GM21381 (cell line): ENCODE data around the gene COA1.
A peak's percentile ranks its signal among the peaks of the same experiment; 100 is the strongest.
"Not testable (repeated sequence)": the region's sequence is repeated elsewhere in the genome, so short reads cannot be mapped to it uniquely, and the experiment has no call there.

Experiments used
- ATAC-seq: cut with Tn5 transposase; IDR thresholded peaks from one replicate; pipeline ENCODE4 v1.9.1; 2021; ENCODE audit warnings: mild to moderate bottlenecking, moderate library complexity; ENCODE audit not compliant: unreplicated experiment

COA1 gene

GRCh38 chr7:43693687-43694398, 35.5 kb downstream of the COA1 start:
- no peak for ATAC-seq

- ATAC-seq, result no peak
These were observed 36.5 kb downstream of the COA1 start for GRCh38 chr7:43692582-43693373.

DNA sequence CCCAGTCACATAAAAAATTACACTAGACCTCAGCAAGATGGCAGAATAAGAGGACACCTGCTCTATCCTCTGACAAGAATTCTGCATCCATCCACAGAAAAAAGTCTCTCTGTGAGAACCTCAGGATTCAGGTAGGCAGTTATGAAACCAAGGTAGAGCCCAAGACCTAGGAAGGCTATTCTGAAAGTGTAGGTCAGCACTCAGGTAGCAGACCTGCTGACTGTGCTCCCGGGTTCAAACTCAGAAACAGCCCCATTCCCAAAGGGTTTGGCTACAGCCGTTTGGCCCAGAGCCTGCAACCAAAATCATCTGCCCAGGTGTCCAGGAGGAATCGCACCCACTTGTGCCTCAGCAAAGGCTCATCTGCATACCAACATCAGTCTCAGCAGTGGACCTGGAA, 37.7 kb downstream of the COA1 start:
- no peak for ATAC-seq

DNA sequence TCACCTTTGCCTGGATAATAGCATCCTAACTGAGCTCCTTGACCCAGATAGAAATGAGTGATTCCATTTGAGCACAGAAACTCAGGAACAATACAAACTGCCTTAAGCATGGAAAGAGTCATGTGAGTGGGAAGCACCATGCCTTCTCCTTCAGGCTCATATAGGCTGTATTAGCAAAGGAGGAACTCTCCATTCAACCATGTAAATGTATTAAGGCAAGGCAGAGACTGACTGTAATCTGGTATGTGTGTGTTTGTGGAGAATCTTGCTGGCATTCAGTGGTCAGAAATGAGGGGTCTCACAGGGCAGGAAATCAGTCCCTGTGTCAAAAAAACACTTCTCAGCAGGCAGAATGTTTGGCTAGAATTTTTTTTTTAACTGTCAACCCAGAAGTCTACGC, 40.2 kb downstream of the COA1 start:
- ATAC-seq, result no peak

GRCh38 chr7:43687866-43688265, 41.5 kb downstream of the COA1 start:
- ATAC-seq, result not testable (repeated sequence)

- ATAC-seq, result no peak
These were observed 42.3 kb downstream of the COA1 start for GRCh38 chr7:43686991-43687390.

DNA sequence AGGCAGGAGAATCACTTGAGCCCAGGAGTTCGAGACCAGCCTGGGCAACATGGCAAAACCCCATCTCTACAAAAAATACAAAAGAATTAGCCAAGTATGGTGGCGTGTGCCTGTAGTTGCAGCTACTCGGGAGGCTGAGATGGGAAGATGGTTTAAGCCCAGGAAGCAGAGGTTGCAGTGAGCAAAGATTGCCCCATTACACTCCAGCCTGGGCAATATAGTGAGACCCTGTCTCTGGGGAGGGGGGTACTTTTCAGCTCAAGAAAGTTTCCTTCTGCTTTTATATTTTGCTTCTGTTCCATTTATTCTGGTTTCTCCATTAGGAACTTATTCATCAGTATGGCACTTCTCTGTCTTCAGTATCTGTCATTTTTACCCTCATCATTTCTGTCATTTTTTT, 48.6 kb downstream of the COA1 start:
- ATAC-seq, result no peak

GRCh38 chr7:43679210-43680068, 49.9 kb downstream of the COA1 start:
- no peak for ATAC-seq

DNA sequence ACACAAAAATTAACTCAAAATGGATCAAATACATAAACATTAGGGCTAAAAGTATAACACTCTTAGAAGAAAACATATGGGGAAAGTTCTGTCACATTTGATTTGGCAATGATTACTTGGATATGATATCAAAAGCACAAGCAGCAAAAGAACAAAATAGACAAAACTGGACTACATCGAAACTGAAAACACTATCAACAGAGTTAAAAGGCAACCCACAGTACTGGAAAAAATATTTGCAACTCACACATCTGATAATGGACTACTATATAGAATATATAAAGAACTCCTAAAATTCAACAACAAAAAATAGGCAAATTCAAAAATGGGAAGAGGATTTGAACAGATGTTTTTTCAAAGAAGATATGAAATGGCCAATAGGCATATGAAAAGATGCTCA, 51.0 kb downstream of the COA1 start:
- ATAC-seq, result no peak

DNA sequence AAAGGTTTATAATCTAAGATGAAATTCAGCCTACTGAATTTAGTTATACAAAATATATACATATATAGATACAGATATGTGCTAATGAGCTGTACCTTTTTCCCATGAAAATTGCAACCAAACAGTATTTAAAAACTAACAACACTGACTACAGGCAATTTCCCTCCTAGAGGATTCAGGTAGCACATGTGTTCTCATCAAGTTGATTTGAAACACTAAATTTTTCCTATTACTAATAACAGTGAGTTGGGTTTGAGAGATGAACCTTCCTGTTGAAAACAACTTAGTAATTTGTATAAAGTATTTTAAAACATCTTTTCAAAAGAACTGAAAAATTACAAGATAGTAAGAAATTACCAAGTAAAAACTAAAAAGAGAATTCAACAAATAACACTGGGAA, 51.5 kb downstream of the COA1 start:
- no peak for ATAC-seq

GRCh38 chr7:43674559-43675436, 54.5 kb downstream of the COA1 start:
- no peak for ATAC-seq

- ATAC-seq, result not testable (repeated sequence)
These were observed 55.9 kb downstream of the COA1 start for GRCh38 chr7:43673243-43673976.

DNA sequence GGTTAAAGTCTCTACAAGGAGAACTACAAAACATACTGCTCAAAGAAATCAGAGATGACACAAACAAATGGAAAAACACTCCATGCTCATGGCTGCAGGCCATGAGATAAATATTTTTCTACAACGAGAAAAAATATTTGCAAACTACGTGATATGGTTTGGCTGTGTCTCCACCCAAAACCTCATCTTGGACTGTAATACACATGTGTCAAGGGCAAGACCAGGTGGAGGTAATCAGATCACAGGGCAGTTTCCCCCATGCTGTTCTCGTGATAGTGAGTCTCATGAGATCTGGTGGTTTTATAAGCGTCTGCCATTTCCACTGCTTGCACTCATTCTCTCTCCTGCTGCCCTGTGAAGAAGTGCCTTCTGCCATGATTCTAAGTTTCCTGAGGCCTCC, 57.8 kb downstream of the COA1 start:
- ATAC-seq, result no peak

DNA sequence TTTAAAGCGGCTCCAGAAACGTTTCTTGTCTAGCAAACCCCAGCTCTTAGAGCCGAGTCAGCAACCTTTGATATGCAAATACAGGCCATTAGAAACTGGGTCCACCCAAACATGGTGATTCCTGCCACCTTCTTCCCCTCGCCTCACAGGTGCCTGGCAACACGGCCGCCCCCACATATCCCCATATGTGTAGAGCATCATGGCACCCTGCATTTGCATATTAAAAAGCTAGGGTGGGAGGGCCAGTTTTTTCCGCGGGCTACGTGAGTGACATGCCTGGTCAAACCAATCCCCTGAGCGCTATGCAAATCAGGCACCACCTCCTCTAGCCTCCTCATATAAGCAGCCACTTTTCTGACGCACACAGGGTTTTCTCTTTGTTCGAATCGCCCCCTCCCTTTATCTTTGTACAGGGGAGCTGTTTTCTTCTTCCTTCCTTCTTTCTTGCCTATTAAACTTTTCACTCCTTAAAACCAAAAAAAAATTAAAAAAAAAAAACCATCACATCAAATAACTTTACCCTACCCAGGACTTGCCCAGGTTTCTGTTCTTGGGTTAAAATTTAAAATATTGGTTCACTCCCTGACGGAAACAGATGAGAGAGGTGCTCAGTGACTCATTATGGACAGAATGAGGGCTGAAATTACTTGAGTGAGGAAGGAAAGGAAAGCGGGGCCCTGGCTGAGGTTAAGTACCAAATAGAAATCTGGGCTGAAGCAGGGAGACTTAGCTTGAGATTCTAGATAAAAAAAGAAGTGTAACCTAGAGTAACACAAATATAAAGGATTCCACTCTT, 59.8 kb downstream of the COA1 start:
- ATAC-seq, result peak; percentile 55

DNA sequence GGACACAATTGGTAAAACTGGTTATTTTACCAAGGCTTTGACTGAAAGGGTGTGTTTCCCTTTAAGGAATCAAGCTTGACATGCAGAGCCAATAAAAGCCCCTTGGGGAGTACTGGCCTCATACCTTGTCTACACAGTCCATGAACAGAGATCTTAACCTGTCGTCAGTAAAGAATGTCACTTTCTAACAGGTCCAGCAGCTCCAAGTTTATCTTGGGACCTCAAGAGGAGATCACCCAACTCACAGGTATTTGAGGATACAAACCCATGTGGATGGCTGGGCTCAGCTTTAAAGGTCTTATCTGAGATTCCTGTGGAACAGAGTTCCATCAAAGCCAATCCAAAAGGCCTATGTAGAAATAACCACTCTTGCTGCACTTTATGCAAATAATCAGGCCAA, 61.3 kb downstream of the COA1 start:
- no peak for ATAC-seq

DNA sequence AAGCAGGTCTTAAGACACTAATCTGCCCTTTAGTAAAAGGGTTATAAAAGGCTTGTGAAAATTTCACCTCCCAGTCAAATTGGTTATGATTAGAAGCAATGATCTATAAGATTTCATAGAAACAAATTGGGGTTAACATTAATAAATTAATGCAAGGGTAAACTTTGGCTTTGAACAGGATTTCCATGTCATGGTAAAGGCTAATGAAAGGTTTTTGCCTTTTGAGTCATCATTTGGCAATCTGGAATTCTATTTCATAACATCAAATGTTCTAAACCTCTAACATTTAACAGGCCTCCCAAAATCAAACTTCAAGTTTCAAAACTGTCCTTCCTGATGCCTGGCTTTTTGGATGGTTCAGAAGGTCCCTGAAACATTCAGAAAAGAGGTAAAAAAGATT, 62.4 kb downstream of the COA1 start:
- no peak for ATAC-seq

- no peak for ATAC-seq
These were observed 64.6 kb downstream of the COA1 start for GRCh38 chr7:43664681-43665080.

- no peak for ATAC-seq
These were observed 69.2 kb downstream of the COA1 start for GRCh38 chr7:43660141-43660540.

DNA sequence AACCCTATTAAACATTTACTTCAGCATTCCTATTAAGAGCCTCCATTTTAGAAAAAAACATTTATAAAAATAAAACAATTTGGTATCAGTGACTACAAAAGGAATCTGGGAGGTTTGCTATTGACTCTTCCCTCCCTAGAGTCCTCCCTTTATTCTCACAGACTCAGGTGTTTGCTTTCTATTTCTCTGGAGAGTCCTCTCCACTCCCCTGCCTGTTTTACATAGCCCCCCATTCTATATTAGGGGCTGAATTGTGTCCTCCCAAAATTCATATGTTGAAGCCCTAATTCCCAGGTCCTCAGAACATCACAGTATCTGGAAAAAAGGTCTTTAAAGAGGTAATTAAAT, 69.8 kb downstream of the COA1 start:
- no peak for ATAC-seq
